EH (cell line): Measurements from ENCODE around the gene SLC38A10.
"Not testable (repeated sequence)": the region's sequence is repeated elsewhere in the genome, so short reads cannot be mapped to it uniquely, and the experiment has no call there.

Experiments used
- DNase-seq: peaks from one replicate; pipeline ENCODE4 v3.0.0-alpha.2; 2015; ENCODE audit warnings: low read depth

The SLC38A10 gene

GRCh38 chr17:81311946-81312345 lies 16.8 kb upstream of the SLC38A10 start:
- DNase-seq: no peak

GRCh38 chr17:81310949-81311550 lies 15.9 kb upstream of the SLC38A10 start:
- DNase-seq: no peak

GRCh38 chr17:81309859-81310839 lies 15.0 kb upstream of the SLC38A10 start:
- no peak for DNase-seq

GRCh38 chr17:81309140-81309858 lies 14.2 kb upstream of the SLC38A10 start:
- DNase-seq: peak; percentile 82

- DNase-seq: not testable (repeated sequence)
These were observed 13.7 kb upstream of the SLC38A10 start for GRCh38 chr17:81308784-81309139.

GRCh38 chr17:81307636-81308560 lies 12.8 kb upstream of the SLC38A10 start:
- no peak for DNase-seq

GRCh38 chr17:81306898-81307510 lies 11.9 kb upstream of the SLC38A10 start:
- DNase-seq: no peak

GRCh38 chr17:81306491-81306890 lies 11.4 kb upstream of the SLC38A10 start:
- DNase-seq: no peak

- no peak for DNase-seq
These were observed 10.0 kb upstream of the SLC38A10 start for GRCh38 chr17:81305051-81305630.

GRCh38 chr17:81304196-81305015 lies 9.3 kb upstream of the SLC38A10 start:
- no peak for DNase-seq

GRCh38 chr17:81303385-81303784 lies 8.3 kb upstream of the SLC38A10 start:
- DNase-seq: no peak

- DNase-seq: peak; percentile 25
These were observed 7.8 kb upstream of the SLC38A10 start for GRCh38 chr17:81302861-81303333.

- no peak for DNase-seq
These were observed 7.2 kb upstream of the SLC38A10 start for GRCh38 chr17:81302324-81302723.

- no peak for DNase-seq
These were observed 6.4 kb upstream of the SLC38A10 start for GRCh38 chr17:81301195-81302144.

GRCh38 chr17:81300586-81301155 lies 5.6 kb upstream of the SLC38A10 start:
- no peak for DNase-seq

GRCh38 chr17:81299846-81300585 lies 4.9 kb upstream of the SLC38A10 start:
- DNase-seq: no peak

- no peak for DNase-seq
These were observed 4.1 kb upstream of the SLC38A10 start for GRCh38 chr17:81298991-81299738.
